ENCODE measurements around the gene WARS2. TPM values are rescaled to one million over a fixed set of nuclear protein-coding genes. Genes with fewer than 3 reads are reported as not detected.
"Not testable (repeated sequence)": the region's sequence is repeated elsewhere in the genome, so short reads cannot be mapped to it uniquely, and the experiment has no call there.

The WARS2 gene
- total RNA-seq, 2 donors from 2014 or later = 30.3 to 31.1 TPM

- DNase-seq; H3K9me3 ChIP-seq (ENCODE audit: control insufficient read depth, low read length, poor library complexity, severe bottlenecking); ATAC-seq; H3K4me1 Mint-ChIP-seq; H3K27me3 Mint-ChIP-seq; H3K36me3 Mint-ChIP-seq (ENCODE audit: low read depth): not testable (repeated sequence)
- Mint-ChIP-seq H3K4me3 (peak overlapping the region; percentile 36), H3K27ac (peak overlapping the region; percentile 43)
These were observed 16.3 kb upstream of the WARS2 start for GRCh38 chr1:119156761-119157160.

- H3K4me1 Mint-ChIP-seq = peaks cover 15% of the 10 kb centered on the region
- not testable (repeated sequence) for H3K36me3 Mint-ChIP-seq (ENCODE audit: low read depth); DNase-seq; ATAC-seq; H3K27ac Mint-ChIP-seq; H3K27me3 Mint-ChIP-seq; H3K4me3 Mint-ChIP-seq; H3K9me3 ChIP-seq (ENCODE audit: control insufficient read depth, low read length, poor library complexity, severe bottlenecking)
These were observed 14.6 kb upstream of the WARS2 start for GRCh38 chr1:119155069-119155468.

- DNase-seq (no peak), ATAC-seq (no peak)
- no peak overlapping the region for H3K4me3 Mint-ChIP-seq
- peaks cover 6% of the 10 kb centered on the region for H3K36me3 Mint-ChIP-seq (ENCODE audit: low read depth)
- H3K4me1 Mint-ChIP-seq = peaks cover 28% of the 10 kb centered on the region
- H3K27me3 Mint-ChIP-seq = no peaks in the 10 kb centered on the region
- no peaks in the 10 kb centered on the region for H3K9me3 ChIP-seq (ENCODE audit: control insufficient read depth, low read length, poor library complexity, severe bottlenecking)
- no peak overlapping the region for H3K27ac Mint-ChIP-seq
These were observed 9.7 kb upstream of the WARS2 start for GRCh38 chr1:119150150-119150549.

GRCh38 chr1:119147661-119148090, 7.2 kb upstream of the WARS2 start:
- Mint-ChIP-seq H3K4me1 (peaks cover 33% of the 10 kb centered on the region), H3K4me3 (peak overlapping the region; percentile 77), H3K36me3 (ENCODE audit: low read depth) (peaks cover 2% of the 10 kb centered on the region), H3K27ac (no peak overlapping the region), H3K27me3 (no peaks in the 10 kb centered on the region)
- no peaks in the 10 kb centered on the region for H3K9me3 ChIP-seq (ENCODE audit: control insufficient read depth, low read length, poor library complexity, severe bottlenecking)
- no peak for DNase-seq
- no peak for ATAC-seq

- Mint-ChIP-seq H3K4me1 (peaks cover 40% of the 10 kb centered on the region), H3K27me3 (no peaks in the 10 kb centered on the region), H3K4me3 (peak overlapping the region; percentile 77), H3K27ac (peak overlapping the region; percentile 70), H3K36me3 (ENCODE audit: low read depth) (peaks cover 2% of the 10 kb centered on the region)
- DNase-seq (no peak), ATAC-seq (peak; percentile 47)
- H3K9me3 ChIP-seq (ENCODE audit: control insufficient read depth, low read length, poor library complexity, severe bottlenecking) = no peaks in the 10 kb centered on the region
These were observed 6.0 kb upstream of the WARS2 start for GRCh38 chr1:119146466-119146865.

GRCh38 chr1:119144813-119145212, 4.4 kb upstream of the WARS2 start:
- no peaks in the 10 kb centered on the region for H3K36me3 Mint-ChIP-seq (ENCODE audit: low read depth)
- ATAC-seq (no peak), DNase-seq (no peak)
- H3K4me1 Mint-ChIP-seq = peaks cover 34% of the 10 kb centered on the region
- H3K4me3 Mint-ChIP-seq = no peak overlapping the region
- no peaks in the 10 kb centered on the region for H3K27me3 Mint-ChIP-seq
- H3K9me3 ChIP-seq (ENCODE audit: control insufficient read depth, low read length, poor library complexity, severe bottlenecking) = no peaks in the 10 kb centered on the region
- peak overlapping the region; percentile 65 for H3K27ac Mint-ChIP-seq

GRCh38 chr1:119143706-119144105, 3.3 kb upstream of the WARS2 start:
- Mint-ChIP-seq H3K36me3 (ENCODE audit: low read depth) (no peaks in the 10 kb centered on the region), H3K4me3 (no peak overlapping the region), H3K4me1 (peaks cover 34% of the 10 kb centered on the region), H3K27me3 (no peaks in the 10 kb centered on the region), H3K27ac (no peak overlapping the region)
- ATAC-seq = no peak
- no peaks in the 10 kb centered on the region for H3K9me3 ChIP-seq (ENCODE audit: control insufficient read depth, low read length, poor library complexity, severe bottlenecking)
- no peak for DNase-seq

GRCh38 chr1:119141660-119142059, 1.2 kb upstream of the WARS2 start:
- ATAC-seq = no peak
- no peak overlapping the region for H3K4me3 Mint-ChIP-seq
- DNase-seq = no peak
- H3K36me3 Mint-ChIP-seq (ENCODE audit: low read depth) = no peaks in the 10 kb centered on the region
- H3K9me3 ChIP-seq (ENCODE audit: control insufficient read depth, low read length, poor library complexity, severe bottlenecking) = no peaks in the 10 kb centered on the region
- H3K27ac Mint-ChIP-seq = no peak overlapping the region
- H3K4me1 Mint-ChIP-seq = peaks cover 26% of the 10 kb centered on the region
- H3K27me3 Mint-ChIP-seq = no peaks in the 10 kb centered on the region

GRCh38 chr1:119141020-119141424, 569 bp upstream of the WARS2 start:
- no peaks in the 10 kb centered on the region for H3K36me3 Mint-ChIP-seq (ENCODE audit: low read depth)
- no peaks in the 10 kb centered on the region for H3K9me3 ChIP-seq (ENCODE audit: control insufficient read depth, low read length, poor library complexity, severe bottlenecking)
- ATAC-seq = no peak
- H3K4me1 Mint-ChIP-seq = peaks cover 20% of the 10 kb centered on the region
- no peaks in the 10 kb centered on the region for H3K27me3 Mint-ChIP-seq
- no peak overlapping the region for H3K27ac Mint-ChIP-seq
- peak in 1 of 3 donors; percentile 32 for DNase-seq
- H3K4me3 Mint-ChIP-seq = no peak overlapping the region

GRCh38 chr1:119139857-119140176, 636 bp downstream of the WARS2 start:
- peaks cover 14% of the 10 kb centered on the region for H3K4me1 Mint-ChIP-seq
- no peak overlapping the region for H3K4me3 Mint-ChIP-seq
- H3K36me3 Mint-ChIP-seq (ENCODE audit: low read depth) = peaks cover 2% of the 10 kb centered on the region
- ATAC-seq = no peak
- H3K27ac Mint-ChIP-seq = no peak overlapping the region
- no peaks in the 10 kb centered on the region for H3K9me3 ChIP-seq (ENCODE audit: control insufficient read depth, low read length, poor library complexity, severe bottlenecking)
- no peak for DNase-seq
- no peaks in the 10 kb centered on the region for H3K27me3 Mint-ChIP-seq

GRCh38 chr1:119139403-119139802, 1.1 kb downstream of the WARS2 start:
- Mint-ChIP-seq H3K36me3 (ENCODE audit: low read depth) (peaks cover 4% of the 10 kb centered on the region), H3K27me3 (no peaks in the 10 kb centered on the region), H3K4me1 (peaks cover 17% of the 10 kb centered on the region), H3K27ac (no peak overlapping the region), H3K4me3 (no peak overlapping the region)
- peak; percentile 57 for ATAC-seq
- DNase-seq = peak in 2 of 3 donors; percentile 13 to 16
- H3K9me3 ChIP-seq (ENCODE audit: control insufficient read depth, low read length, poor library complexity, severe bottlenecking) = no peaks in the 10 kb centered on the region

- Mint-ChIP-seq H3K36me3 (ENCODE audit: low read depth) (peaks cover 6% of the 10 kb centered on the region), H3K4me1 (peaks cover 8% of the 10 kb centered on the region), H3K27ac (no peak overlapping the region), H3K4me3 (no peak overlapping the region), H3K27me3 (no peaks in the 10 kb centered on the region)
- DNase-seq (no peak), ATAC-seq (no peak)
- no peaks in the 10 kb centered on the region for H3K9me3 ChIP-seq (ENCODE audit: control insufficient read depth, low read length, poor library complexity, severe bottlenecking)
These were observed 4.1 kb downstream of the WARS2 start for GRCh38 chr1:119136401-119136800.

GRCh38 chr1:119133987-119134386, 6.5 kb downstream of the WARS2 start:
- Mint-ChIP-seq H3K4me3 (no peak overlapping the region), H3K27me3 (no peaks in the 10 kb centered on the region), H3K27ac (no peak overlapping the region), H3K36me3 (ENCODE audit: low read depth) (peaks cover 6% of the 10 kb centered on the region), H3K4me1 (peaks cover 5% of the 10 kb centered on the region)
- H3K9me3 ChIP-seq (ENCODE audit: control insufficient read depth, low read length, poor library complexity, severe bottlenecking) = no peaks in the 10 kb centered on the region
- ATAC-seq = no peak
- DNase-seq = no peak

GRCh38 chr1:119132179-119132578, 8.3 kb downstream of the WARS2 start:
- no peak for ATAC-seq

More at GRCh38 chr1:119132179-119132578, 8.3 kb downstream of the WARS2 start:
- no peak for DNase-seq
- H3K9me3 ChIP-seq (ENCODE audit: control insufficient read depth, low read length, poor library complexity, severe bottlenecking) = no peaks in the 10 kb centered on the region
- Mint-ChIP-seq H3K4me1 (peaks cover 5% of the 10 kb centered on the region), H3K4me3 (no peak overlapping the region), H3K36me3 (ENCODE audit: low read depth) (peaks cover 7% of the 10 kb centered on the region), H3K27ac (no peak overlapping the region), H3K27me3 (no peaks in the 10 kb centered on the region)
